Fibroblast of peridontal ligament (primary cell): ENCODE measurements around the gene U2AF1.
"Not testable (repeated sequence)": the region's sequence is repeated elsewhere in the genome, so short reads cannot be mapped to it uniquely, and the experiment has no call there.

Experiments used
- DNase-seq: peaks from one replicate; pipeline ENCODE4 v3.0.0-alpha.2; 2010; ENCODE audit errors: extremely low read depth

U2AF1 gene

GRCh38 chr21:43106965-43107793 lies at the start of gene U2AF1:
U2AF1 (minus strand) TSS chr21:43107570; CDS start chr21:43107494, 76 bp downstream.
- not testable (repeated sequence) for DNase-seq

- DNase-seq, result not testable (repeated sequence)
These were observed 46.2 kb upstream of the U2AF1 start for GRCh38 chr21:43153601-43154000.

GRCh38 chr21:43149344-43149743 lies 42.0 kb upstream of the U2AF1 start:
- DNase-seq, result not testable (repeated sequence)

- DNase-seq, result not testable (repeated sequence)
These were observed 40.6 kb upstream of the U2AF1 start for GRCh38 chr21:43147999-43148398.

- not testable (repeated sequence) for DNase-seq
These were observed 39.3 kb upstream of the U2AF1 start for GRCh38 chr21:43146637-43147036.

- DNase-seq, result not testable (repeated sequence)
These were observed 34.0 kb upstream of the U2AF1 start for GRCh38 chr21:43141407-43141806.

- DNase-seq, result not testable (repeated sequence)
These were observed 31.6 kb upstream of the U2AF1 start for GRCh38 chr21:43138944-43139343.

- DNase-seq, result not testable (repeated sequence)
These were observed 27.1 kb upstream of the U2AF1 start for GRCh38 chr21:43134520-43134919.

- not testable (repeated sequence) for DNase-seq
These were observed 22.7 kb upstream of the U2AF1 start for GRCh38 chr21:43130094-43130493.

GRCh38 chr21:43115956-43116355 lies 8.6 kb upstream of the U2AF1 start:
- not testable (repeated sequence) for DNase-seq

GRCh38 chr21:43114483-43114882 lies 7.1 kb upstream of the U2AF1 start:
- not testable (repeated sequence) for DNase-seq

GRCh38 chr21:43109006-43109405 lies 1.6 kb upstream of the U2AF1 start:
- DNase-seq, result not testable (repeated sequence)

- not testable (repeated sequence) for DNase-seq
These were observed 807 bp upstream of the U2AF1 start for GRCh38 chr21:43108177-43108576.

- DNase-seq, result not testable (repeated sequence)
These were observed 396 bp upstream of the U2AF1 start for GRCh38 chr21:43107794-43108137.

- DNase-seq, result not testable (repeated sequence)
These were observed 2.7 kb downstream of the U2AF1 start for GRCh38 chr21:43104642-43105041.

- not testable (repeated sequence) for DNase-seq
These were observed 5.1 kb downstream of the U2AF1 start for GRCh38 chr21:43102281-43102680.

- DNase-seq, result not testable (repeated sequence)
These were observed 5.7 kb downstream of the U2AF1 start for GRCh38 chr21:43101676-43102075.

- DNase-seq, result not testable (repeated sequence)
These were observed 6.4 kb downstream of the U2AF1 start for GRCh38 chr21:43101000-43101399.

GRCh38 chr21:43091979-43092614 lies 15.3 kb downstream of the U2AF1 start:
- not testable (repeated sequence) for DNase-seq

GRCh38 chr21:43090947-43091346 lies 16.4 kb downstream of the U2AF1 start:
- DNase-seq, result not testable (repeated sequence)

GRCh38 chr21:43089463-43089862 lies 17.9 kb downstream of the U2AF1 start:
- DNase-seq, result not testable (repeated sequence)

GRCh38 chr21:43082587-43083300 lies 24.6 kb downstream of the U2AF1 start:
- DNase-seq, result not testable (repeated sequence)
